HepG2 (cell line): ENCODE results near the gene KDM4B. TPM values are rescaled to one million over a fixed set of nuclear protein-coding genes. Genes with fewer than 3 reads are reported as not detected.

Experiments used
- ATAC-seq: fragments of 200-7000 bp; cut with Tn5 transposase; 3 replicates; pipeline ENCODE4 v1.9.1; 2020; ENCODE audit warnings: mild to moderate bottlenecking, moderate library complexity
- BruUV-seq: library from RNA; stranded (reverse); fragments of 400-500 nt; replicated peaks from 2 replicates; lab custom pipeline; 2021; lab: Mats Ljungman, UMichigan
- CTCF ChIA-PET: fragments of 300-600 bp; formaldehyde crosslinking; extraction: SDS; loops from one replicate; lab custom pipeline; 2021; ENCODE audit warnings: low total read pairs, inconsistent platforms, low intra/inter-chr PET ratio; lab: Yijun Ruan, JAX
- POLR2A ChIA-PET: fragments of 350-600 bp; sonication (Branson Sonifier 250); formaldehyde crosslinking; loops from one replicate; lab custom pipeline; 2020; ENCODE audit warnings: antibody characterized with exemption, inconsistent platforms; lab: Yijun Ruan, JAX
- DNase-seq: peaks from one replicate; pipeline ENCODE4 v3.0.0-alpha.2; 2015; ENCODE audit warnings: low spot score
- FAIRE-seq: peaks from 3 replicates; lab custom pipeline; 2011; peaks lifted over from hg19 to GRCh38; lab: Jason Lieb, UNC
- H2AFZ ChIP-seq: one replicate; pipeline ENCODE4 v1.6.1; 2011; ENCODE audit warnings: low read length, inconsistent platforms
- H3K27ac ChIP-seq: fragments of 300-600 bp; 3 replicates; pipeline ENCODE4 v1.8.0; 2011; ENCODE audit warnings: mixed run types, mild to moderate bottlenecking, mixed read lengths, low read length, inconsistent platforms; ENCODE audit not compliant: insufficient read depth; ENCODE audit errors: extremely low read length
- H3K27me3 ChIP-seq, 2 experiments: fragments of 200-600 bp in 1 of 2; 2 replicates in 1 of 2; 3 replicates in 1 of 2; pipeline versions ENCODE4 v1.6.0 to v1.8.0; 2011; ENCODE audit warnings: low read length in 2 of 2, mild to moderate bottlenecking in 2 of 2, moderate library complexity in 2 of 2, inconsistent platforms in 1 of 2; ENCODE audit not compliant: insufficient read depth in 2 of 2, control insufficient read depth in 1 of 2
- H3K36me3 ChIP-seq, 2 experiments: fragments of 200-600 bp in 1 of 2; replicated peaks in 1 of 2; 2 replicates in 1 of 2; 3 replicates in 1 of 2; pipeline versions ENCODE4 v1.5.1 to v1.8.0; 2011; ENCODE audit warnings: low read length in 2 of 2, inconsistent platforms in 1 of 2; ENCODE audit not compliant: insufficient read depth in 2 of 2, control insufficient read depth in 1 of 2
- H3K4me1 ChIP-seq: 2 replicates; pipeline ENCODE4 v1.5.1; 2012; ENCODE audit warnings: low read length, inconsistent platforms; ENCODE audit not compliant: insufficient read depth
- H3K4me2 ChIP-seq: 2 replicates; pipeline ENCODE4 v1.6.0; 2011; ENCODE audit warnings: low read depth, low read length, inconsistent platforms
- H3K4me3 ChIP-seq, 3 experiments: fragments of 200-600 bp in 1 of 3; sonication (generic), shearing (Covaris generic) in 1 of 3; replicated peaks in 1 of 3; 2 replicates each; pipeline ENCODE4 v1.5.1; 2011 to 2016; ENCODE audit warnings: low read length in 3 of 3, inconsistent platforms in 2 of 3, low read depth in 2 of 3, mild to moderate bottlenecking in 2 of 3, control low read depth in 1 of 3, mixed read lengths in 1 of 3; ENCODE audit not compliant: insufficient read depth in 1 of 3
- H3K79me2 ChIP-seq: one replicate; pipeline ENCODE4 v1.6.1; 2011; ENCODE audit warnings: low read length, inconsistent platforms; ENCODE audit not compliant: insufficient read depth
- H3K9ac ChIP-seq: 2 replicates; pipeline ENCODE4 v1.6.0; 2011; ENCODE audit warnings: mild to moderate bottlenecking, low read depth, low read length, inconsistent platforms; ENCODE audit not compliant: insufficient read depth
- H3K9me3 ChIP-seq: 2 replicates; pipeline ENCODE4 v1.5.1; 2012; ENCODE audit warnings: mild to moderate bottlenecking, low read length
- H4K20me1 ChIP-seq: 2 replicates; pipeline ENCODE4 v1.6.0; 2011; ENCODE audit warnings: inconsistent platforms, mild to moderate bottlenecking, low read length, moderate library complexity; ENCODE audit not compliant: insufficient read depth
- ELF1 ChIP-seq: sonication (generic); formaldehyde crosslinking; IDR thresholded peaks from 2 replicates; pipeline ENCODE4 v1.4.0; 2020; ENCODE audit warnings: missing genetic modification reagents
- FOSL2 ChIP-seq: sonication (generic); formaldehyde crosslinking; IDR thresholded peaks from 2 replicates; pipeline ENCODE4 v1.4.0; 2020; ENCODE audit warnings: missing genetic modification reagents
- GFI1 ChIP-seq: sonication (generic); formaldehyde crosslinking; IDR thresholded peaks from 2 replicates; pipeline ENCODE4 v1.5.0; 2020; ENCODE audit warnings: missing genetic modification reagents, mild to moderate bottlenecking, borderline replicate concordance
- KDM3A ChIP-seq: IDR thresholded peaks from 2 replicates; pipeline ENCODE4 v1.6.1; 2018; ENCODE audit warnings: low read depth, missing compliant biosample characterization
- MAFF ChIP-seq: IDR thresholded peaks from 2 replicates; pipeline ENCODE4 v1.6.1; 2011; ENCODE audit warnings: low read depth, low read length, improper control_type of control experiment
- STAT6 ChIP-seq: sonication (generic); formaldehyde crosslinking; IDR thresholded peaks from 2 replicates; pipeline ENCODE4 v1.4.0; 2020; ENCODE audit warnings: missing genetic modification reagents, mild to moderate bottlenecking, borderline replicate concordance
- ZNF30 ChIP-seq: sonication (generic); formaldehyde crosslinking; IDR thresholded peaks from 2 replicates; pipeline ENCODE4 v1.5.0; 2020; ENCODE audit warnings: mild to moderate bottlenecking, missing genetic modification reagents
- ZNF451 ChIP-seq: sonication (generic); formaldehyde crosslinking; IDR thresholded peaks from 2 replicates; pipeline ENCODE4 v1.5.0; 2020; ENCODE audit warnings: mild to moderate bottlenecking, missing genetic modification reagents
- ZNF510 ChIP-seq: sonication (generic); formaldehyde crosslinking; IDR thresholded peaks from 2 replicates; pipeline ENCODE4 v1.4.0; 2020; ENCODE audit warnings: low read depth, mild to moderate bottlenecking, missing genetic modification reagents
- ZNF670 ChIP-seq: sonication (generic); formaldehyde crosslinking; IDR thresholded peaks from 2 replicates; pipeline ENCODE4 v1.8.0; 2022; ENCODE audit warnings: mild to moderate bottlenecking, missing genetic modification reagents, borderline replicate concordance
- ZNF800 ChIP-seq: sonication (generic); formaldehyde crosslinking; IDR thresholded peaks from 2 replicates; pipeline ENCODE4 v1.4.0; 2020; ENCODE audit warnings: missing genetic modification reagents
- WGBS: methylation state at CpG from one replicate; pipeline ENCODE4 v1.1.6; 2017; ENCODE audit warnings: low lambda C conversion rate; 5-methylcytosine and 5-hydroxymethylcytosine counted together
- in situ Hi-C: cut with HindIII; loops from 2 replicates; pipeline ENCODE4 v1.10.0; 2017; ENCODE audit warnings: low pct_unique_long_range_greater_than_20kb; ENCODE audit not compliant: extremely low pct_ligation_motif_present
- intact Hi-C: fragments of 100-400 bp; cut with micrococcal nuclease; formaldehyde crosslinking; loops from one replicate; pipeline ENCODE4 v1.10.0; 2022; ENCODE audit not compliant: unreplicated experiment
- polyA plus RNA-seq, 8 experiments: library from polyadenylated mRNA; depleted of rRNA in 3 of 8; stranded (reverse) in 7 of 8; unstranded in 1 of 8; fragments of >200 nt; fragmentation: Illumina TruSeq in 4 of 8; extraction: Trizol in 4 of 8; gene quantifications; 2 replicates each; pipeline versions ENCODE4 v1.2.1 to v1.2.3, GENCODE V29; 2011 to 2016; ENCODE audit warnings: low read depth in 4 of 8, missing spikeins in 1 of 8, mixed read lengths in 1 of 8; ENCODE audit not compliant: insufficient read depth in 1 of 8
- total RNA-seq, 5 experiments: library from RNA; depleted of rRNA; stranded (reverse); fragments of >200 nt; fragmentation: Illumina TruSeq; extraction: Trizol; gene quantifications; 2 replicates each; pipeline ENCODE4 v1.2.3, GENCODE V29; 2016; ENCODE audit warnings: low read depth in 1 of 5

Gene KDM4B
- total and polyA plus RNA-seq, 2 of the 13 experiments (the other 11 are each of a cell fraction or from before 2014, with no cell fraction given), result 4.9 to 14.6 TPM

GRCh38 chr19:5108123-5108596 lies 139.2 kb downstream of the KDM4B start (continued):
- TF ChIP-seq STAT6 (CRISPR knock-in tag) (no peak), GFI1 (CRISPR knock-in tag) (no peak), ZNF670 (CRISPR knock-in tag) (no peak), FOSL2 (CRISPR knock-in tag) (no peak), ELF1 (no peak), ZNF451 (CRISPR knock-in tag) (no peak), ZNF510 (no peak), ZNF800 (CRISPR knock-in tag) (no peak), KDM3A (CRISPR knock-in tag) (no peak)

- Histone ChIP-seq H3K36me3 (peaks cover 4 to 34% of the 10 kb centered on the region in 2 experiments; a peak in 3 of 5 replicates), H3K4me2 (no peak overlapping the region), H4K20me1 (peaks cover 4% of the 10 kb centered on the region; the same call in 1 of the 2 replicates), H3K79me2 (no peaks in the 10 kb centered on the region), H3K9me3 (no peaks in the 10 kb centered on the region), H3K4me1 (peaks cover 15% of the 10 kb centered on the region), H2AFZ (no peak overlapping the region), H3K4me3 (no peak overlapping the region), H3K27me3 (no peaks in the 10 kb centered on the region; a peak in 1 of 5 replicates), H3K9ac (no peak overlapping the region), H3K27ac (no peak overlapping the region)
- intact Hi-C loops (no loop called here), in situ Hi-C loops (no loop called here)
- 96% methylated on average over 13 of the region's 13 CpGs for whole genome bisulfite sequencing
- ChIA-PET CTCF (no interaction called here), POLR2A (no interaction called here)
- ATAC-seq (no peak), FAIRE-seq (no peak), DNase-seq (no peak)
- BruUV-seq, result no TSS peak
- TF ChIP-seq ZNF30 (CRISPR knock-in tag) (no peak), MAFF (no peak)
These were observed 140.0 kb downstream of the KDM4B start for GRCh38 chr19:5108866-5109265.
